ENCODE data around the gene LCTL.
"Not testable (repeated sequence)": the region's sequence is repeated elsewhere in the genome, so short reads cannot be mapped to it uniquely, and the experiment has no call there.

LCTL gene

DNA sequence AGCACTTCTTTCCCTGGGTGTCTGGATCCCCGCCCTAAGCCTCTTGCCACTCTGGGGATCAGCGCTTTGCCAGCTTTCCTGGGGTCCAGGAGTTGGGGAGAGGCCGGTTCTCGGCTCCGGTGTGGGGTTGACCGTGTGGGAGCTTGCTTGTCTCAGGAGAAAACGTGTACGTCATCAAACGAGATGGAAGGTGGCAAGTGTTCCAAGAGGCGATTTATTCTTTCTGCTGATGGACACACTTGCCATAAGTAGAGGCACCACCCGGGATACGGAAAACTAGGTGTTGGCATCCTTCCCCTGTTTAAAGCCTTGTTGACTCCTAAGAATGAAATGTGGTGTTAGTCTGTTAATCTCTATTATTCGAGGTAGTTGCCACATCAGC, 60.4 kb downstream of the LCTL start:
- no peak for DNase-seq (ENCODE audit: insufficient read length)
- FAIRE-seq = no peak
- TF ChIP-seq POLR2A (IDR thresholded peaks at IDR 0.05; ENCODE audit: low read depth, low read length) (no peak), TAF1 (IDR thresholded peaks at IDR 0.05; ENCODE audit: borderline replicate concordance, low read depth, low read length) (no peak), POLR2AphosphoS5 (IDR thresholded peaks at IDR 0.05; ENCODE audit: low read depth, low read length) (no peak; the same call in 1 of the 2 replicates)

DNA sequence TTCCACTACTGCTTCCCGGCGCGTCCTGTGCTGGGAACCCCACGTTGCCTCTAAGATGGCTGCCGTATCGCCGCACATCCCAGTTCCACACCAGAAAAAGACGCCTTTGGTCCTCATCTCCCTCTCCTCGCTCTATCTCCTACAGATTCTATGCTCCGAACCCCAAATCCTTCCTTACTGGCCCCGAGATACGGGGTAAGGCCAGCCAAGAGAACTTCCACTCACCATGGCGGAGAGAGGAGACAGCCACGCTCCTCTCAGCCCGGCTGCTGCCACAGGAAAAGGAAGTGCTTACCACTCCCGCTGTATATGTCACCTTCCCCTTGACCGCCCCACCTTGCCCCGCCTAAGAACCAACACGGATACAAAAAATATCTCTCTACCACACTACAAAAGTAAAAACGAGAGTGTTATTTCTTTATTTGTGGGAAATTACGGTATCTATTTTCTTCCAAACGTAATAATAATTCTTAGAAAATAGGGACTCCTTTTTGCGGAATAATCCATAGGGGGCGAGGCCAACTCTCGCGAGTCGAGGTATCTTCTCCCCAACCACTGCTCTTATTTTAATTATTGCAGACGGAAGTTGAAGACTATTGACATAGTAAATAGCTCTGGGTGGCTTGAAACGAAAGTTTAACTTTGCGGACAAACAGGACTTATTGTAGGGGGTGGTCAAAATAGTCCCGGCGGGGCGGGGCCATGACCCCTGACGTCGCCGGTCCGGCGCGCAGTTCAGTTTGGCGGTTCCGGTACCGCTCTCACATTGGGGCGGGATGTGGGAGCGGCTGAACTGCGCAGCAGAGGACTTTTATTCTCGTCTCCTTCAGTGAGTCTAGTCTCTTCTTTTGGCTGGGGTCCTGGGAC, 61.0 kb downstream of the LCTL start, which contains the start of the genes RPL4 and ZWILCH:
TSS of gene RPL4 (minus strand) at position 293 of the 867 bp plus-strand sequence. CDS start at position 228, 65 bp downstream.
TSS of gene ZWILCH (plus strand) at position 764 of the 867 bp plus-strand sequence. CDS start at position 777, 13 bp downstream.
- FAIRE-seq = peak; percentile 91
- peak; percentile 57 for DNase-seq (ENCODE audit: insufficient read length)
- TF ChIP-seq POLR2AphosphoS5 (IDR thresholded peaks at IDR 0.05; ENCODE audit: low read depth, low read length) = peak; percentile 98
- TF ChIP-seq TAF1 (IDR thresholded peaks at IDR 0.05; ENCODE audit: borderline replicate concordance, low read depth, low read length) = peak; percentile 98
- TF ChIP-seq POLR2A (IDR thresholded peaks at IDR 0.05; ENCODE audit: low read depth, low read length) = peak; percentile 98

- TF ChIP-seq TAF1 (IDR thresholded peaks at IDR 0.05; ENCODE audit: borderline replicate concordance, low read depth, low read length) = no peak
- TF ChIP-seq POLR2A (IDR thresholded peaks at IDR 0.05; ENCODE audit: low read depth, low read length) = no peak; the same call in 1 of the 2 replicates
- TF ChIP-seq POLR2AphosphoS5 (IDR thresholded peaks at IDR 0.05; ENCODE audit: low read depth, low read length) = no peak
- DNase-seq (ENCODE audit: insufficient read length) (no peak), FAIRE-seq (no peak)
These were observed 61.8 kb downstream of the LCTL start for GRCh38 chr15:66503780-66504562.

GRCh38 chr15:66503041-66503648, 62.7 kb downstream of the LCTL start:
- DNase-seq (ENCODE audit: insufficient read length) = not testable (repeated sequence)
- peak; percentile 64 for FAIRE-seq

DNA sequence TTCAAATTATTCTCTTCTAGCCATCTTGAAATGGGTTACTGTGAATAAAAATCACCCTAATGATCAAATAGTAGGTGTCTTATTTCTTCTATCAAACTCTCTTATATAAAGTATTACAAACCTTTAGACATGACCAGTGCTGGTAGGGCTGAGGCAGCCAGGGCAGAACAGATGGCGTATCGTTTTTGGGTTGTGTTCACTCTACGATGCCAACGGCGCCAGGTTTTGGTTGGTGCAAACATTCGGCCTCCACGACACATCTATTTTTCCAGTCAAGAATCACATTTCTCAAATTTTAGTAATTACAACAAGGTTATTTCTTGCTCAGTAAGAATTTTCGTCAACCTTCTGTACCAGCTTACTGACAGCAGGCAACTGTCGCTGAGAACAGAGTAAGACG, 63.3 kb downstream of the LCTL start:
- DNase-seq (ENCODE audit: insufficient read length) = no peak
- TF ChIP-seq POLR2A (IDR thresholded peaks at IDR 0.05; ENCODE audit: low read depth, low read length) (no peak), POLR2AphosphoS5 (IDR thresholded peaks at IDR 0.05; ENCODE audit: low read depth, low read length) (no peak), TAF1 (IDR thresholded peaks at IDR 0.05; ENCODE audit: borderline replicate concordance, low read depth, low read length) (no peak)
- FAIRE-seq = no peak

GRCh38 chr15:66500346-66500745, 65.5 kb downstream of the LCTL start:
- not testable (repeated sequence) for DNase-seq (ENCODE audit: insufficient read length); FAIRE-seq
- TF ChIP-seq POLR2AphosphoS5 (IDR thresholded peaks at IDR 0.05; ENCODE audit: low read depth, low read length) = peak; percentile 40; the same call in 1 of the 2 replicates

DNA sequence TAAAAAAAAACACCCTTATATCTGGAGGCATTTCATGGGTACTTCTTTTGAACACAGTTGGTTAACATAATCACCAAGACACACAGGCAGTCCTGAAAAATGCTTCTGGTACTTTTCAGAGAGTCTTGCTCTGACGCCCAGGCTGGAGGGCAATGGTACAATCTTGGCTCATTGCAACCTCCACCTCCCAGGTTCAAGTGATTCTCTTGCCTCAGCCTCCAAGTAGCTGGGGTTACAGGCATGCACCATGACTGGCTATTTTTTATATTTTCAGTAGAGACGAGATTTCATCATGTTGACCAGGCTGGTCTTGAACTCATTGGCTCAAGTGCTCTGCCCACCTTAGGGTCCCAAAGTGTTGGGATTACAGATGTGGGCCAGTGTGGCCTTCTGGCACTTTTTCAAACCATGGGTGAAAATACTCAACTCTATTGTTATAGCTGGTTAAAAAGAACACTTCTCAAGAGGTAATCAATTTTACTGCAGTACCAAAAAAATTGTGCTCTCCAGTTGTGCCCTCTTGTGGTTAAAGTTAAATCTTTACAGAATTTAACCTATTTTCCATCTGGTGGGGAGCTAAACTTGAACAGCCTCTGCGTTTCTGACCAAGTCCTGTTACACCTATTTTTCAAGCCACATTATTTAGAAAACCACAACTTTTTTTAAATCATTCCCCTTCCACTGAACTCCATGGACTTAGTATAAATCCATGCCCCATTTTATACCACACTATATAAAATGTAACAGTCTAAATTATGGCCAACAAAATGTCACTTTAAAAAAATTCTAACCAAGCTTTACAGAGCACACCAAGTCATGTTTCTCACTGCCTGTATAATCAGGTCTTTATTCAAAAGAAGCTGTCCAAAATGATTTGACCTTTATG, 67.1 kb downstream of the LCTL start:
- no peak for DNase-seq (ENCODE audit: insufficient read length)
- no peak for TF ChIP-seq TAF1 (IDR thresholded peaks at IDR 0.05; ENCODE audit: borderline replicate concordance, low read depth, low read length)
- no peak; the same call in 1 of the 2 replicates for TF ChIP-seq POLR2AphosphoS5 (IDR thresholded peaks at IDR 0.05; ENCODE audit: low read depth, low read length)
- TF ChIP-seq POLR2A (IDR thresholded peaks at IDR 0.05; ENCODE audit: low read depth, low read length) = no peak
- no peak for FAIRE-seq
